TTC549 (cell line): ENCODE results near the gene LRRC61.

Source experiments
- FAIRE-seq: peaks from 2 replicates; lab custom pipeline; 2012; peaks lifted over from hg19 to GRCh38; lab: Jason Lieb, UNC

The LRRC61 gene

DNA sequence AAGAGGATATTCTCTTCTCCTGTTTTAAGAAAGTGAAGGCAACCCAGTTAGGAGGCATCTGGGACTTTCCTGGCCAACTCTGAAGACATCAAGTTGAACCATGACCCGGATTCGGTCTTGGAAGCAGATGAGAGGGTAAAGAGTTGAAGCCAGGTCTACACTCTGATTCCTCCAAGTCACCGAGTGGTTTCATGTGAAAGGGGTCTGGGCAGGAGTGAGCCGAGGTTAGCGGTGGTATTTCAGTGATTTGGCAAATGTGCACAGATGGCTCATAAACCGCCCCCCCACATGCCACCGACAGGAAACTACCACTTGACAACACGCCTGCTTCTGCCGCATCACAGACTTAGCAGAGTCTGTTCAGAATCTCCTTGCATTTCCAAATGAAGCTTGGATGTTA lies 34.1 kb downstream of the LRRC61 start:
- FAIRE-seq = no peak

DNA sequence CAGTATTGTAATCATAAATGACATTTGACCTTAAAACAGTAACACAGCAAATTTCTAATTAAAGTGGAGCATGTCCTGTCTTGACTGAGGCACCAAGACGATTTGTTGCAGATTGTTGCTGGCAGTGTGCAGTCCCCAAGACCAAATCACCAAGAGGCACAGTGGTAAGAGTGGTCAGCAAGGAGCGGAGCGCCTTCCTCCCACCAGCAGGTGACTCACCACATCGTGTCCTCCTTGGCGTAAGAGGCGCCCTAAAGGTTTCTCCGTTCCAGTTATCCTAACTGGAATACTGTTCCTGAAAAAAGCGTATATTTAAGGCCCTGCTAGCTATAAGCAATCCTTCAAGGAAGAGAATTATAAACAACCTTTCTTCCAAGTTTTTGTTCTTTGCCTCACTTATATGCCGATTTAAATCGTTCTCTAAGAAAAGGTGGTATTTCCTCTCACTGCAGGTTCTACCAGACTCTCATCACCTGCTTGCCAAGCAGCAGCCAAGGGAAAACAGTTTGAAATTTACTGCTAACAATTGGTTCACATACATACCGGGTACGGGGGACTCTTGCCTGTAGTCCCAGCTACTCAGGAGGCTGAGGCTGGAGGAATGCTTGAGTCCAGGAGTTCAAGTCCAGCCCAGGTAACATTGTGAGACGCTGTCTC lies 34.7 kb downstream of the LRRC61 start:
- no peak for FAIRE-seq

DNA sequence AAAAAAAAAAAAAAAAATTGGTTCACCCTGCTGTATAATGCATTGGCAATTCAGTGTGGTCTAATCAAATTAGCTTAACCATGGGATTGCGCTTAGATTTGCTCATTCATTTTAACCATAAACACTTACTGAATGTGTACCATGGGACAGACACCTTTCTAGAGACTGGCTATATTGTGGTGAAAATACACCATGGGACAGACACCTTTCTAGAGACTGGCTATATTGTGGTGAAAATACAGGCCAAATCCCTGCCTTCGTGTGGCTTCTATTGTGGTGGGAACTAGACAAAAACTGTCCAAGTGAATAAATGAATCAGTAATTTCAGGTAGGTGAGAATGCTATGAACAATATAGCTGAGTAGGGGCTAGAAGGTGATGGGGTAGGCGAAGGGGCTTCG lies 35.3 kb downstream of the LRRC61 start:
- FAIRE-seq = no peak

DNA sequence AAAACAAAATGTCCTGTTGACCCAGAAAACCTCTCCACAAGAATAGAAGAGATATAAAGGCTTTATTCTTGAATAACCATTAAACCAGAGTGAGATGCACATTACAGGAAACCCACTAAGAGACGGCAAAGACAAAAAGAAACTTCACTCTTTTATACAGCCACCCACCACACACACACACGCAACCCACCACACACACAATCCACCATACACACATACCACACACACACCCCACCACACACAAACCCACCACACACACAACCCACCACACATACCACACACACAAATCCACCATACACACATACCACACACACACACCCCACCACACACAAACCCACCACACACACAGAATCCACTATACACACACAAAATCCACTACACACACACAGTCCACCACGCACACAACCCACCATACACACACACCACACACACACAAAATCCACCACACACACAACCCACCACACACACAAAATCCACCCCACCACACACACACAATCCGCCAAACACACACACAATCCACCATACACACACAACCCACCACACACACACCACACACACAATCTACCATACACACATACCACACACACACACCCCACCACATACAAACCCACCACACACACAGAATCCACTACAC lies 36.0 kb downstream of the LRRC61 start:
- FAIRE-seq = no peak

DNA sequence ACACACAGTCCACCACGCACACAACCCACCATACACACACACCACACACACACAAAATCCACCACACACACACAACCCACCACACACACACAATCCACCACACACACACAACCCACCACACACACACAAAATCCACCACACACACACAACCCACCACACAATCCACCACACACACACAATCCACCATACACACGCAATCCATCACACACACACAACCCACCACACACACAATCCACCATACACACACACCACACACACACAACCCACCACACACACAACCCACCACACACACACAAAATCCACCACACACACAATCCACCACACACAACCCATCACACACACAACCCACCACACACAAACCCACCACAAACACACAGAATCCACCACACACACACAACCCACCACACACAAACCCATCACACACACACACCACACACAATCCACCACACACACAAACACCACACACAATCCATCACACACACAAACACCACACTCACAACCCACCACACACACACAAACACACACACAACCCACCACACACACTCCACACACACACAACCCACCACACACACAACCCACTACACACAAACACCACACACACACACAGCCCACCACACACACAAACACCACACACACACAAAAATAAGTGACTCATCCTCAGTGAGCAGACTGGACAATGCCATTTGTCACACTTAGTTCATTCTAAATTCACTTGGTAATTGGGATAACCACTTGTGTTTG lies 36.6 kb downstream of the LRRC61 start:
- FAIRE-seq = no peak

DNA sequence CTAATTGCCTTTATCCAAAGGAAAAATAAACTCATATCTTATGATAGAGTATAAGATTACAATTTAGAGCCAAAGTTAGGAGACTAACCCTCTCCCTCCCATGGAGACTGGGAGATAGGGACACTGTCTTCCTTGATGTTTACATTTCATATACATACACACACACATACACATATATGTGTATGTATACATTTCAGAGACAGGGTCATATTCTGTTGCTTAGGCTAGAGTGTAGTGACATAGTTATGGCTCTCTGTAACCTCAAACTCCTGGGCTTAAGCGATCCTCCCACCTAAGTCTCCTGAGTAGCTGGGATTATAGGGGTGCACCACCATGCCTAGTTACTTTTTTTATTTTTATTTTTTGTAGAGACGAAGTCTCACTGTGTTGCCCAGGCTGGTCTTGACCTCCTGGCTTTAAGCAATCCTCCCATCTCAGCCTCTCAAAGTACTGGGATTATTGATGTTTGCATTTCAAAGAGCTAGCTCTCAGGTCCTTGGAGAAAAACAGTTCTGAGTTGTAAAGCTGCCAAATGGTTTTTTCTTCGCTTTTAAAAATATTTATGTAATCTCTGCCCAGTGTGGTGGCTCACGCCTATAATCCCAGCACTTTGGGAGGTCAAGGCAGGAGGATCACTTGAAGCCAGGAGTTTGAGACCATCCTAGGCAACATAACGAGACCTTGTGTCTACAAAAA lies 37.4 kb downstream of the LRRC61 start:
- no peak for FAIRE-seq

DNA sequence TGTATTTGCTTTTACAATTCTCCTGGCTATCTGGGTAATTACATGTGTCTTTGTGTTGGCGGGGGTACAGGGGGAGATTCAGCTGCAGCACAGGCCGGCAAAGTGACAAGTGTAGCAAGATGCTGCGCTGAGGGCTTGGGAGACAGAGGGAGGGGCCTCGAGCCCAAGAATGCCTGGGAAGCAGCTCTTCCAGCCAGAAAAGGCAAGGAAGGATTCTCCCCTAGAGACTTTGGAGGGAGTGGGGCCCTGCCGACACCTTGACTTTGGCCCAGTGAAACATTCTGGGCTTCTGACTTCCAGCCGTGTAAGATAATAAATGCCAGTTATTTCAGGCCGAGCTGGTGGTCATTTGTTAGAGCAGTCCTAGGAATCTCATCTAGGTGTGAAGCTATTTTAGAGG lies 38.2 kb downstream of the LRRC61 start:
- no peak for FAIRE-seq

DNA sequence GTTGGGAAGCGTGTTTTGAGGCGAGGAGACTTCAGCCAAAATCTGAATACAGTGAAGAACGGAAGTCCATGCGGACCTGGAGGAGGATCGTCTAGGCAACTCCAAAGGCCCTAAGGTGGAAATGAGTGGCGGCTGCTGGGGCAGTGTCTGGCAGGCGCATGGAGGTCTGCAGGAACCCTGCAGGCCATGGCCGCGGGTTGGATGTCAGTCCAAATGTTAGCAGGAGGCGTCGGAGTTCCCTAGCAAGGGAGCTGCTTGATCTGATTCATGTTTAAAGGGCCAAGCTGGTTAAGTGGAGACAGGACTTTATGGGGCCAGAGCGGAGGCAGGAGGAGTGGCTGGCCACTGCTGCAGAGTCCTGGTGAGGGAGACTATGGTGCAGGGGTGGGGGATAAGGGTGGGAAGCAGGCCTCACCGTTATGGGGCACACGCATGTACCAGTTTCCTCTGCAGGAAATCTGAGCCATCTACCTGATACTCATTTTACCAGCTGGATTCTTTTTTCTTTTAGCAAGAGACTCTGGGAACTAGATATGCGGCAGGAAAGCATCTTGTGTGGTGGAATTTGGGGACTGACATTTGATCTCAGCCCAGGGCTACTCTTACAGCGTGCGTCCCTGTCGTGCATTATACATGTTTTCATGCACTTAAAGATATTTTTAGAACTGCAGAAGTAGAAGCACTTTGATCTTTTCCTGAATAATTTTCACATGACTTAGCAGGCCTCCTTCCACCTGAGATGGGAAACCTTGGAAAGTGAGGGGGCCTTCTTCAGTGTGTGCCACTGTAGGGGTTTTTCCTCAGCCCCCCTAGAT lies 38.9 kb downstream of the LRRC61 start:
- FAIRE-seq = no peak

DNA sequence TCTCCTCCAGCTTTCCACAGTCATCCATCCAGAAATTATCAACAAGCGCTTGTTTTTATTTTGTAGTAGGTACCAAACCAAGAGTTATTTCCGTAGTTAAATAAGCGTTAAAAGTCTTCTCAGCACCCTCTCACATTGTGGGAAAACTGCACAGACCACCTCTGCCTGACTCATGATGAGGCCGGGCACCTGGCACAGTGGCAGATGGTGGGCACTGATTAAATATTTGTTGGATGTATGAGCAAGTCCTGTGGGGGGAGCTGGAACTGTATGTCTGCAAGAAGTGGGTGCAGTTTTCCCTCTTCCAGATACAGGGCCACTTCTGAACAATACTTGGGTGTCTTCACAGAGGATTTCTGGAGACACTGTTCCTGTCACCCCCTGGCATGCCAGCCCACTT lies 40.2 kb downstream of the LRRC61 start:
- FAIRE-seq = no peak

DNA sequence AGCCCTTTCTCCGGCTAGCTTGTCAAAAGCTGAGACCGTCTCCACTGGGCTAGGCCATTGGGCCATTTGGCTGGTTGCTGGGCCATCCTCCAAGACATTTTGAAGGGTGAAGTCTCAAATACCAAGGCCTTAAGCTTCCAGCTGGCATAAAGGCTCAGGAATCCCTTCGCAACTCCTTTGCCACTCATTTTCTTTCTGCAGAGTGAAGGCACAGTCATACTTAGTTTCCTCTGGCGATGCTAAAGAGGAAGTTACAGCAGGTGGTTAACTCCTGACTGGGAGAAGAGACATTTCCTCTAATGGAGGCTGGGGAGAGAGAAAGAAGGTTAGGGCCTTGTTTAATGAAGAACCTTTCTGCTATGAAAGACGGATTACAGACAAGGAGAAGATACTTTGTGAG lies 40.7 kb downstream of the LRRC61 start:
- FAIRE-seq = no peak

DNA sequence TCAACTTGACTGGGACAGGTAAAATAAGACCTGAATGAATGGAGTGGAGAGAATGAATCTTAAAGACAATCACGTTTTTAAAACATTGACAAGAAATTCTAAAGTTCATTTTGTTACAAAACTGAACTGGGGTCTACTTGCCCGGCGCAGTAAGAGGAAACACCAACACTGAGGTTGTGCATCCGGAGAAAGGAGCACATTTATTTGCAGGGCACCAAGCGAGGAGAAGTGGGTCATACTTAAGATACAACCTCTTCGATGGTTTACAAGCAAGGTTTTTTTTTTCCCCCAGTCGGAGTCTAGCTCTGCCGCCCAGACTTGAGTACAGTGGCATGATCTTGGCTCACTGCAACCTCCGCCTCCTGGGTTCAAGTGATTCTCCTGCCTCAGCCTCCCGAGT lies 42.0 kb downstream of the LRRC61 start:
- FAIRE-seq = no peak

DNA sequence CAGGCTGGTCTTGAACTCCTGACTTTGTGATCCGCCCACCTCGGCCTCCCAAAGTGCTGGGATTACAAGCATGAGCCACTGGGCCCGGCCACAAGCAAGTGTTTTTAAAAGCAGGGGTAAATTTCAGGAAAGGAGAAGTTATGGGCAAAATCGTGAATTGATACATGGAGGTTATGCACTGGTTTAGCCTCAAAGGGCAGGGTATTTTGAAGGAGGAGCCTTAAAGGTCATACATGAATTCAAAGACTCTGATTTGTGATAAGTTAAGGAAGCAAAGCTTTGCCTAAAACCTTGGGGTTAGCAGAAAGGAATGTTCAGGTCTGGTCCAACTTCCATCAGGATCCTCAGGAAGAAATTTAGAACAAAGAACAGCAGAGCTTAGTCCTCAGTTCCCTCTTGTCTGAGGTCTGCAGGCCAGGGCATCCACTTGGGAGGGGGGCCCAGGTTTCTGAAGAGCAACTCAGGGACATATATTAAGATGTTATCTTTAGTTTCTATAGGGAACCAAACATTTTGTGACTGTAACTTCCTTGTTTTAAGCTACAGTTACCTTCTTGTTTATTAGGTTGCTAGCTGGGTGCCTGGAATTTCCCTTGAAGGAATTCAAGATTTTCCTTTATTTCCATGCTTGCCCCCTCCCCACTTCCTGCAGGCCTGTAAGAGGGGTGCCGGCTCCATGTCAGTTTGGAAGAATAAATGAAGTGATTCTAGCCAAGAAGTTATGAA lies 42.7 kb downstream of the LRRC61 start:
- no peak for FAIRE-seq

DNA sequence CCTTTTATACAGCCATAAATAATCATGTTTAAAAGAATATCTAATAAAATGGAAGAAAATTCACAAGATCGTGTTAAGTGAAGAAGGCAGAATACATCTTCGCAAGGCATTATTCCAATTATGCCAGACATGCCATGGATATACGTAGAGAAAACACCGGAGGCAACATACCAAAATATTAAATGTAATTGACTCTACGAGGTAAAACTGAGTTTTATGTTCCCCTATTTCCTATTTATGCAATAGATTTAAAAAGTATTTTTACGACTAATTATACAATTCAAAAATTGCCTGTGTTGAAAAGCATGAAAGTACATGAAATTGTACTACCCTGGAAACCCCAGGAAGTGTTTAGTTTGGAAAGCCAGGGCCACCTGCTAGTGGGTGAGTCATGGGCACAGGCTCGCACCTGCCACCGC lies 44.5 kb downstream of the LRRC61 start:
- FAIRE-seq = no peak

DNA sequence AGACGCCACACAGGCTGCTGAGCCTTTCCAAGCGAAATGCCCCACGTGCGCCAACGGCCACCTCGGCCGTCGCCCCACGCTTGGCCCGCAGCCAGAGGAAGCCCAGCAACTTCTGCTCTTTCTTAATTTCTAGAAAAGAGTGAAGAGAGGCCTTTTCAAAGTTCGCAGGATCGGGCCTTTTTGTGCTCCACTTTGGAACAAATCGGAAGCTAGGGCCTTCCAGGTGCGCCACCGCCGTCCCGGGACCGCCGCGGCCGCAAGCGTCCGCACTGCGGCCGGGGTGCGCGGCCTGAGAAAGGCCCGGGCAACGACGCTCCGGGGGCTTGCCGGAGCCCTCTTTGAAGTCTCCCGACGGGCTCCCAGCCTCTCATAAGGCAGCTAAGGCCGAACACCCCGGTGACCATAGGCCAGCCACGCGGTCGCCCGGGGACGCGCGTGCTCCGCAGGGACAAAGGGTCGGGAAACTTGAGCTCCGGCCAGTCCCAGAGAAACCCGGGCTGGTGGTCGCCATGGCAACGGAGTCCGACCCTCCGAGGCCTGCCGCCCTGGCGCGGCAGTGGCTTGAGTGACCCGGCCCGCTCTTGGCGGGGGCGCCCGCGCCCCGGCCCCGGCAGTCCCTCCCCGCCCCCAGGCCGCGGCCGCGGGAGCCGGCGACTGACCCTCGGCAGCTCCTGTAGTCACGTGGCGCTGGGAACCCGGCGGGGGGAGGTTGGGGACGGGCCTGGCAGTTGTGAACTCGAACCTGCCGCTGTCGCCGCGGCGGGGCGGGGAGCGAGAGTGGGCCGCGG lies 45.1 kb downstream of the LRRC61 start, which contains the start of gene REPIN1:
TSS of gene REPIN1 (plus strand) at position 727 of the 788 bp plus-strand sequence. CDS start 890 bp downstream, outside the sequence.
- no peak for FAIRE-seq

DNA sequence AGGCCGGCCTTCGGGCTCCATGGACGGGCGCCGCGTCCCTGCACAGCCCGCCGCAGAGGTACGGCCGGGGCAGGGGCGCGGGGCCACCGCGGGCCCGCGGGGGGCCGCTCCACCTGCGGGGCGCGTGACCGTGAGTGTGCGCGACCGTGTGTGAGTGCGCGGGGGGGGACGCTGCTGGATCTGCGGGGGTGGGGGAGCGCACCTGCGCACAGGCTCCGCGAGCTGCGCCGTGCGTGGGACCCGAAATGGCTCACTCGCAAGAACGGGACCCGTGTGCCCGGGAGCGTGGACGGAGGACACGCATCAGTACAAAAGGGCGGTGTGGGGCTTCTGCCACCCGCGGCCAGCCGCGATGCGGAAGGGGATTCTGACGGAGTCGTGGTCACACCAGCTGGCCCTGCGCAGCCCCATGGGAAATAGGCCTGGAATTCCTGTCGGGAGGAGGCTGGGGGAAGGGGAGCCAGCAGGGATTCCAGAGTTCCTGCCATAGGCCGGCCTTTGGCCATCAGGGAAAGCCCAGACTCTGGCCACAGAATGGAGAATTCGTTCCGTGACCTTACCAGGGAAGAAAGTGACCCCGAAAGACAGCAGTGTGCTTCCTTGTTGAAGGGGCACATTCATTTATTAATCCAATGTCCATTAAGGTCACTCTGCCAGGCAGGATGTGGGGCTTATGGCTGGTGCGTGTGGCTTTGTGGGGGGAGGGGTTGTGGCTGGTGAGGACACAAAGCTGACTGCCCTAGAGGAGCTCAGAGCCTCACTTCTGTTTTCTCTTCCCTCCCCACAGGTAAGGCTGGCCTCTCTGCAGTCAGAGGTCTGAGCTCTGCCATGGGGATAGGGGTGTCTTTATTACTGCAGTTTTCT lies 46.0 kb downstream of the LRRC61 start:
- FAIRE-seq = no peak

DNA sequence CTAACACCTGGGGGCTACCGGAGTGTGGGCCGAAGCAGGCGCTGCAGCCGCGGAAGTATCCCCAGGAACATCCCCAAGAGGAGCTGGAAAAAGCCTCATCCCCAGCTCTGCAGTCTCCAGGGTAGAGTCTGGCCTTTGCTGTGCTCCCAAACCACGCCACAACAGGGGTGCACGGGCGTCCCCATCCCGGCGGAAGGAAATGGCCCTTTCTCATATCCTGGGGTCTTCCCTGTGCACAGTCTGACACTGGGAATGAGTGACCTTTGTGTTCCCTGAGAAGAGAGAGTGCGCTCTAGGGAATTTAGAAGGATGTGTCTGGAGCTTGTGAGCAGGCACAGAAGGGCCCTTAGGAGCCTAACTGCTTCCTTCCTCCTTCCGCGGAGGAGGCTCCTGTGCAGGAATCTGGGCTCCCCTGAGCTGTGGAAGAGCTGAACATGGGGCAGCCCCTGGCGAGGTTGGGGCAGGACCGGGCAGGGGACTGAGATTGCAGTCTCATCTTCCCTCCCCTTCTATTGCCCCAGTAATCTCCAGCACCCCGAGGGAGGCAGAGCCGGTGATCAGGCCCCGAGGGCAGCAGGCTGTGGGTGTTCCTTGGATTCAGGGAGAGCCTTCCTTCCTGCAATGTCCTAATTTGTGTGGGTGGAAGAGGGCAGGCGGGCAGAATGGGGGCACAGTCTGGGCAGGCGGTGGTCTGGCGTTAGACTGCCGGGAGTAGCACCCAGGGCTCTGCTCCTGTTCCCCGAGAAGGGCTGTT lies 46.8 kb downstream of the LRRC61 start:
- FAIRE-seq = no peak

DNA sequence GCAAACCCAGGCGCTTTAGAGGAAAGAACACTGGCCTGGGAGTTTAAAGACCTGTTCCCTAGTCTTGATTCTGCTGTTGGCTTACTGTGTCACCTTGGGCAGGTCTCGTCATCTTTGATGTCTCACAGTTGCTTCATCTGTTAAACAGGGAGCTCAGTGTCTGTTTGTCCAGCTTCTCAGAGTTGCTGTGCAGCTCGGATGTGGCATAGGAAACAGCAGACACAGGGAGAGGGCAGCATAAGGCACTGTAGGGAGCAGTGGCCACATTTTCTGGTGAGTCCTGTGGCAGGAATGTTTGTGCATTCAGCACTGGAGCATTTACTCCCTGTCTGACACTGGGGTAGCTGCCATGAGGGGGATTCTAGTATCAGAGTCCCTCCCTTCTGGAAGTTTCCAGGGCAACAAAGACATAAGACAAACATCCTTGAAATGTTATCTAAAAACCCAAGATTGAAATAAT lies 47.5 kb downstream of the LRRC61 start:
- FAIRE-seq = no peak

DNA sequence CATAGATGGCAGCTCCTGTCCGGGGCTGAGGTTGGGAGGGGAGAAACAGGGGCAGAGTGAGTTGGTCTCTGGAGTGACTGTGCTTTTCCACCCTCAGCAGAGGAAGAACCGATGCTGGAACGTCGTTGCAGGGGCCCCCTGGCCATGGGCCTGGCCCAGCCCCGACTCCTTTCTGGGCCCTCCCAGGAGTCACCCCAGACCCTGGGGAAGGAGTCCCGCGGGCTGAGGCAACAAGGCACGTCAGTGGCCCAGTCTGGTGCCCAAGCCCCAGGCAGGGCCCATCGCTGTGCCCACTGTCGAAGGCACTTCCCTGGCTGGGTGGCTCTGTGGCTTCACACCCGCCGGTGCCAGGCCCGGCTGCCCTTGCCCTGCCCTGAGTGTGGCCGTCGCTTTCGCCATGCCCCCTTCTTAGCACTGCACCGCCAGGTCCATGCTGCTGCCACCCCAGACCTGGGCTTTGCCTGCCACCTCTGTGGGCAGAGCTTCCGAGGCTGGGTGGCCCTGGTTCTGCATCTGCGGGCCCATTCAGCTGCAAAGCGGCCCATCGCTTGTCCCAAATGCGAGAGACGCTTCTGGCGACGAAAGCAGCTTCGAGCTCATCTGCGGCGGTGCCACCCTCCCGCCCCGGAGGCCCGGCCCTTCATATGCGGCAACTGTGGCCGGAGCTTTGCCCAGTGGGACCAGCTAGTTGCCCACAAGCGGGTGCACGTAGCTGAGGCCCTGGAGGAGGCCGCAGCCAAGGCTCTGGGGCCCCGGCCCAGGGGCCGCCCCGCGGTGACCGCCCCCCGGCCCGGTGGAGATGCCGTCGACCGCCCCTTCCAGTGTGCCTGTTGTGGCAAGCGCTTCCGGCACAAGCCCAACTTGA lies 48.2 kb downstream of the LRRC61 start:
- no peak for FAIRE-seq
